Erythroblast (primary cell): ENCODE measurements around the gene CCL4.

Experiments
- GATA1 ChIP-seq: IDR thresholded peaks from 2 replicates; pipeline ENCODE4 v1.6.1; 2011; ENCODE audit warnings: low read depth, mild to moderate bottlenecking, control low read depth, low read length, moderate library complexity
- POLR2A ChIP-seq: IDR thresholded peaks from 2 replicates; pipeline ENCODE4 v1.6.1; 2011; ENCODE audit warnings: mild to moderate bottlenecking, low read length

- TF ChIP-seq POLR2A (no peak), GATA1 (no peak)
Measured at GRCh38 chr17:36127911-36128310, 24.3 kb downstream of the CCL4 start.
